Amygdala (tissue), 56 donors: Measurements from ENCODE around the gene SYCP2.

ENCODE experiments used
- DNase-seq, 56 donors: peaks; one replicate each; lab custom pipeline; 2025; lab: John Stamatoyannopoulos, UW

SYCP2 gene

GRCh38 chr20:59944726-59945125, 11.3 kb upstream of the SYCP2 start:
- no peak for DNase-seq

- DNase-seq = no peak
Observed at GRCh38 chr20:59942245-59942644, 8.8 kb upstream of the SYCP2 start.

GRCh38 chr20:59940956-59941294, 7.5 kb upstream of the SYCP2 start:
- peak in 2 of 56 donors; percentile 84 to 89 for DNase-seq

- peak in 55 of 56 donors; percentile 56 to 95 (median 89) for DNase-seq
Observed at GRCh38 chr20:59940129-59940955, 6.9 kb upstream of the SYCP2 start, which contains the start of the genes FAM217B and PPP1R3D. Gene FAM217B, plus strand, starts transcription at chr20:59940389. Its CDS starts 3,555 bp downstream, at chr20:59943944. Gene PPP1R3D, minus strand, starts transcription at chr20:59940305. Its CDS starts 374 bp downstream, at chr20:59939931.

GRCh38 chr20:59939879-59940128, 6.4 kb upstream of the SYCP2 start:
- DNase-seq = no peak

- no peak for DNase-seq
Observed at GRCh38 chr20:59939052-59939878, 5.8 kb upstream of the SYCP2 start.

- peak in 3 of 56 donors; percentile 14 to 38 (median 24) for DNase-seq
Observed at GRCh38 chr20:59938696-59939051, 5.2 kb upstream of the SYCP2 start.

- no peak for DNase-seq
Observed at GRCh38 chr20:59938221-59938620, 4.8 kb upstream of the SYCP2 start.

GRCh38 chr20:59937150-59937549, 3.7 kb upstream of the SYCP2 start:
- DNase-seq = peak in 1 of 56 donors; percentile 15

- no peak for DNase-seq
Observed at GRCh38 chr20:59936409-59936808, 3.0 kb upstream of the SYCP2 start.

- DNase-seq = no peak
Observed at GRCh38 chr20:59935457-59936185, 2.2 kb upstream of the SYCP2 start.

- DNase-seq = peak in 46 of 56 donors; percentile 17 to 86 (median 62)
Observed at GRCh38 chr20:59933849-59934585, 580 bp upstream of the SYCP2 start.

- DNase-seq = no peak
Observed at GRCh38 chr20:59932616-59933295, 681 bp downstream of the SYCP2 start.

GRCh38 chr20:59931511-59932312, 1.7 kb downstream of the SYCP2 start:
- no peak for DNase-seq

GRCh38 chr20:59925899-59926298, 7.5 kb downstream of the SYCP2 start:
- DNase-seq = no peak

- no peak for DNase-seq
Observed at GRCh38 chr20:59925359-59925758, 8.1 kb downstream of the SYCP2 start.

- DNase-seq = no peak
Observed at GRCh38 chr20:59923514-59923913, 9.9 kb downstream of the SYCP2 start.

- DNase-seq = no peak
Observed at GRCh38 chr20:59920944-59921343, 12.5 kb downstream of the SYCP2 start.

- DNase-seq = no peak
Observed at GRCh38 chr20:59912609-59913008, 20.8 kb downstream of the SYCP2 start.
